ENCODE results near the gene ADAP2. TPM values are rescaled to one million over a fixed set of nuclear protein-coding genes. Genes with fewer than 3 reads are reported as not detected.

The ADAP2 gene
- total RNA-seq, 1 donor = 0.72 TPM

DNA sequence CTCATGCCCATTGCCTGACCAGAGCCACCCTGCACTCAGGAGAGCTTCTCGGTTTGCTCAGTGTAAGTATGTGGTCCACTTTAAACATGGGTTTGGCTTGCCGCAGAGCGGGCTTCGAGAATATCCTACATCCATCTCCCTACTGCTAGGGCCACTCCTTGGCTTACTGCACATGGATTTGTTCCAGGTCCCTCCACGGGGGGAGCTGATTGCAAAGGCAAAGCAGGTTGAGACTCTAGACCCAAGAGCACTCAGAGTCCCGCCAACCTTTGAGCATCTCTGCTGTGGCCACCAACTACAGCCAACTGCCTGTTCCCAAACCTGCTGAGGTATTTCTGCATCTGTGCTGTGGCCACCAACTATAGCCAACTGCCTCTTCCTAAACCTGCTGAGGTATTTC lies 75.5 kb downstream of the ADAP2 start:
- H3K4me3 ChIP-seq (ENCODE audit: insufficient read depth, low read length) = no peak overlapping the region
- no peak overlapping the region for H2AFZ ChIP-seq (ENCODE audit: low read length)
- no peaks in the 10 kb centered on the region for H3K4me1 ChIP-seq (ENCODE audit: insufficient read depth, low read length)
- peaks cover 47% of the 10 kb centered on the region for H3K36me3 ChIP-seq (ENCODE audit: insufficient read depth, low read length)
- H4K20me1 ChIP-seq (ENCODE audit: insufficient read depth, low read length) = peaks cover 2% of the 10 kb centered on the region
- H3K79me2 ChIP-seq (ENCODE audit: insufficient read depth, low read length) = no peaks in the 10 kb centered on the region
- no peak overlapping the region for H3K27ac ChIP-seq (ENCODE audit: low read depth, low read length)
- H3K9me3 ChIP-seq (ENCODE audit: low read depth, low read length) = no peaks in the 10 kb centered on the region
- H3K27me3 ChIP-seq (ENCODE audit: insufficient read depth, low read length) = no peaks in the 10 kb centered on the region
- TF ChIP-seq, protein P1, sequence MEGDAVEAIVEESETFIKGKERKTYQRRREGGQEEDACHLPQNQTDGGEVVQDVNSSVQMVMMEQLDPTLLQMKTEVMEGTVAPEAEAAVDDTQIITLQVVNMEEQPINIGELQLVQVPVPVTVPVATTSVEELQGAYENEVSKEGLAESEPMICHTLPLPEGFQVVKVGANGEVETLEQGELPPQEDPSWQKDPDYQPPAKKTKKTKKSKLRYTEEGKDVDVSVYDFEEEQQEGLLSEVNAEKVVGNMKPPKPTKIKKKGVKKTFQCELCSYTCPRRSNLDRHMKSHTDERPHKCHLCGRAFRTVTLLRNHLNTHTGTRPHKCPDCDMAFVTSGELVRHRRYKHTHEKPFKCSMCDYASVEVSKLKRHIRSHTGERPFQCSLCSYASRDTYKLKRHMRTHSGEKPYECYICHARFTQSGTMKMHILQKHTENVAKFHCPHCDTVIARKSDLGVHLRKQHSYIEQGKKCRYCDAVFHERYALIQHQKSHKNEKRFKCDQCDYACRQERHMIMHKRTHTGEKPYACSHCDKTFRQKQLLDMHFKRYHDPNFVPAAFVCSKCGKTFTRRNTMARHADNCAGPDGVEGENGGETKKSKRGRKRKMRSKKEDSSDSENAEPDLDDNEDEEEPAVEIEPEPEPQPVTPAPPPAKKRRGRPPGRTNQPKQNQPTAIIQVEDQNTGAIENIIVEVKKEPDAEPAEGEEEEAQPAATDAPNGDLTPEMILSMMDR (IDR thresholded peaks at IDR 0.05; ENCODE audit: extremely low read depth, low read depth, low read length) = no peak
- DNase-seq (ENCODE audit: insufficient read length, low spot score, missing footprints) = no peak
- no peak overlapping the region for H3K4me2 ChIP-seq (ENCODE audit: insufficient read depth, low read length)

- DNase-seq (ENCODE audit: insufficient read length, low spot score, missing footprints) = no peak
- Histone ChIP-seq H3K79me2 (ENCODE audit: insufficient read depth, low read length) (no peaks in the 10 kb centered on the region), H4K20me1 (ENCODE audit: insufficient read depth, low read length) (no peaks in the 10 kb centered on the region), H3K27ac (ENCODE audit: low read depth, low read length) (no peak overlapping the region), H3K4me2 (ENCODE audit: insufficient read depth, low read length) (no peak overlapping the region), H3K27me3 (ENCODE audit: insufficient read depth, low read length) (no peaks in the 10 kb centered on the region), H3K36me3 (ENCODE audit: insufficient read depth, low read length) (peaks cover 47% of the 10 kb centered on the region), H3K9me3 (ENCODE audit: low read depth, low read length) (no peaks in the 10 kb centered on the region), H3K4me1 (ENCODE audit: insufficient read depth, low read length) (no peaks in the 10 kb centered on the region), H3K4me3 (ENCODE audit: insufficient read depth, low read length) (no peak overlapping the region), H2AFZ (ENCODE audit: low read length) (no peak overlapping the region)
- TF ChIP-seq, protein P1 (IDR thresholded peaks at IDR 0.05; ENCODE audit: extremely low read depth, low read depth, low read length) = no peak
Observed at GRCh38 chr17:30997842-30998241, 76.1 kb downstream of the ADAP2 start.

DNA sequence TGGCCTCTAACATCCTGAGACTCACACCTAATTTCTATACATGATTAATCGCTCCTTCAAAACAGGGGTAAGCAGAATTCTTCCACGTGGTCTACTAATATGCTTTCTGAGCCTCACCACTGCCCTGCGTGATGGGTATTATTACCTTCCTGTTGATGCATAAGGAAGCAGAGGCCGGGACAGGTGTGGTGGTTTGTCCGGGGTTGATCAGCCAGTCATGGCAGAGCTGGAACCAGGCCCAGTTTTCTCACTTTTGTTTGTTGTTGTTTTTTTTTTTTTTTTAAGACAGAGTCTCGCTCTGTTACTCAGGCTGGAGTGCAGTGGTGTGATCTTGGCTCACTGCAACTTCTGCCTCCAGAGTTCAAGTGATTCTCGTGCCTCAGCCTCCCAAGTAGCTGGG lies 80.3 kb downstream of the ADAP2 start:
- Histone ChIP-seq H3K9me3 (ENCODE audit: low read depth, low read length) (no peaks in the 10 kb centered on the region), H3K27me3 (ENCODE audit: insufficient read depth, low read length) (no peaks in the 10 kb centered on the region), H3K4me3 (ENCODE audit: insufficient read depth, low read length) (no peak overlapping the region), H3K27ac (ENCODE audit: low read depth, low read length) (no peak overlapping the region), H4K20me1 (ENCODE audit: insufficient read depth, low read length) (no peaks in the 10 kb centered on the region), H2AFZ (ENCODE audit: low read length) (no peak overlapping the region), H3K79me2 (ENCODE audit: insufficient read depth, low read length) (peaks cover 2% of the 10 kb centered on the region), H3K4me1 (ENCODE audit: insufficient read depth, low read length) (no peaks in the 10 kb centered on the region), H3K36me3 (ENCODE audit: insufficient read depth, low read length) (peaks cover 52% of the 10 kb centered on the region), H3K4me2 (ENCODE audit: insufficient read depth, low read length) (no peak overlapping the region)
- DNase-seq (ENCODE audit: insufficient read length, low spot score, missing footprints) = no peak
- TF ChIP-seq, protein P1 (IDR thresholded peaks at IDR 0.05; ENCODE audit: extremely low read depth, low read depth, low read length) = no peak

- H3K9me3 ChIP-seq (ENCODE audit: low read depth, low read length) = no peaks in the 10 kb centered on the region
- DNase-seq (ENCODE audit: insufficient read length, low spot score, missing footprints) = no peak
- H3K79me2 ChIP-seq (ENCODE audit: insufficient read depth, low read length) = peaks cover 8% of the 10 kb centered on the region
- no peak overlapping the region for H3K4me2 ChIP-seq (ENCODE audit: insufficient read depth, low read length)
- H3K4me3 ChIP-seq (ENCODE audit: insufficient read depth, low read length) = no peak overlapping the region
- peaks cover 6% of the 10 kb centered on the region for H3K4me1 ChIP-seq (ENCODE audit: insufficient read depth, low read length)
- H4K20me1 ChIP-seq (ENCODE audit: insufficient read depth, low read length) = no peaks in the 10 kb centered on the region
- TF ChIP-seq, protein P1 (IDR thresholded peaks at IDR 0.05; ENCODE audit: extremely low read depth, low read depth, low read length) = no peak
- H3K36me3 ChIP-seq (ENCODE audit: insufficient read depth, low read length) = peaks cover 39% of the 10 kb centered on the region
- H3K27ac ChIP-seq (ENCODE audit: low read depth, low read length) = no peak overlapping the region
- no peak overlapping the region for H2AFZ ChIP-seq (ENCODE audit: low read length)
- no peaks in the 10 kb centered on the region for H3K27me3 ChIP-seq (ENCODE audit: insufficient read depth, low read length)
Observed at GRCh38 chr17:31003225-31003866, 81.6 kb downstream of the ADAP2 start.
